Gastrocnemius medialis (tissue), 4 donors: ENCODE results near the gene SPTBN1.

Experiments
- POLR2A ChIP-seq, 2 donors: fragments of 450-650 bp; IDR thresholded peaks; one replicate each; pipeline ENCODE4 v1.6.1; 2017; ENCODE audit warnings: antibody characterized with exemption in 2 of 2, mild to moderate bottlenecking in 2 of 2, moderate library complexity in 2 of 2
- TF ChIP-seq, protein P1 (sequence below), 5 experiments: fragments of 450-650 bp in 3 of 5; fragments of 200-600 bp in 2 of 5; sonication (generic) in 2 of 5; IDR thresholded peaks in 4 of 5; conservative IDR thresholded peaks in 1 of 5; 1 replicate in 4 of 5; 2 replicates in 1 of 5; pipeline ENCODE4 v1.5.1; 2016 to 2019; ENCODE audit warnings: antibody characterized with exemption in 5 of 5, mild to moderate bottlenecking in 3 of 5, moderate library complexity in 3 of 5

DNA sequence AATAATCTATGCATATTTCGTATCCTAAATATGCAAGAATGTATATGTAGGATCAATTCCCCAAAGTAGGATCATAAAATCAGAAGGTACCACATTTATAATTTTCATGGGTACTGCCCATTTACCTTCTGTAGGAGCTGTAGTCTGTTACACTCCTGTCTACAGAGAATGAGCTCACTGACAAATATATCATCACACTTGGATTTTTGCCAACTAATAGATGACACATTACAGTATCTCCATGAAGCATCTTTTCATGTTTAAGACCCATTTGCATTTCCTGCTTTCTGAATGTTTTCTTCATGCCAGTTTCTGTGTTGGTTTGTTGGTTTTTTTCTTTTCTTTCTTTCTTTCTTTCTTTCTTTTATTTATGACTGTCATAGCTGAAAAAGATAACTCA lies 196.4 kb downstream of the SPTBN1 start:
- TF ChIP-seq, protein P1, sequence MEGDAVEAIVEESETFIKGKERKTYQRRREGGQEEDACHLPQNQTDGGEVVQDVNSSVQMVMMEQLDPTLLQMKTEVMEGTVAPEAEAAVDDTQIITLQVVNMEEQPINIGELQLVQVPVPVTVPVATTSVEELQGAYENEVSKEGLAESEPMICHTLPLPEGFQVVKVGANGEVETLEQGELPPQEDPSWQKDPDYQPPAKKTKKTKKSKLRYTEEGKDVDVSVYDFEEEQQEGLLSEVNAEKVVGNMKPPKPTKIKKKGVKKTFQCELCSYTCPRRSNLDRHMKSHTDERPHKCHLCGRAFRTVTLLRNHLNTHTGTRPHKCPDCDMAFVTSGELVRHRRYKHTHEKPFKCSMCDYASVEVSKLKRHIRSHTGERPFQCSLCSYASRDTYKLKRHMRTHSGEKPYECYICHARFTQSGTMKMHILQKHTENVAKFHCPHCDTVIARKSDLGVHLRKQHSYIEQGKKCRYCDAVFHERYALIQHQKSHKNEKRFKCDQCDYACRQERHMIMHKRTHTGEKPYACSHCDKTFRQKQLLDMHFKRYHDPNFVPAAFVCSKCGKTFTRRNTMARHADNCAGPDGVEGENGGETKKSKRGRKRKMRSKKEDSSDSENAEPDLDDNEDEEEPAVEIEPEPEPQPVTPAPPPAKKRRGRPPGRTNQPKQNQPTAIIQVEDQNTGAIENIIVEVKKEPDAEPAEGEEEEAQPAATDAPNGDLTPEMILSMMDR (IDR thresholded peaks at IDR 0.05 in 4 of 5, conservative IDR thresholded peaks at IDR 0.05 in 1 of 5), result no peak
- TF ChIP-seq POLR2A (IDR thresholded peaks at IDR 0.05), result no peak
